ENCODE results near the gene IQCF6.
"Not testable (repeated sequence)": the region's sequence is repeated elsewhere in the genome, so short reads cannot be mapped to it uniquely, and the experiment has no call there.

IQCF6 gene

DNA sequence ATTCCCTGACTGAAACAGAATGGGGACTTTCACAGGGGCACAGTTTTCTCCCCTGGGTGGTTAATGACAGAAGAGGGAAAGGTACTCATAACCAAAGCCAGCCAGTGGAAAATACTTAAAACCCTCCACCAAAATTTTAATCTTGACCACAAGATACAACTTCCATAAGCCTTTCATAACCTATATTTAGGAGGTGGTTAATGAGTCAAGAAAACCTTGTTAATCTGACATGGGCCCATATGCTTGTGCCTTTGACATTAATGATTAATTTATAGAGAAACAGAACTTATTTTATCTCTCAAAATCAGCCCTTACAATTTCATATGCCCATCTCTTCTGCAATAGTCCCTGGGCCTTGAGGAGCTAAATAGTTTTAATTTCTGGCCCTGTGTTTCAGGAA lies 31.2 kb downstream of the IQCF6 start:
- TF ChIP-seq, protein P1, sequence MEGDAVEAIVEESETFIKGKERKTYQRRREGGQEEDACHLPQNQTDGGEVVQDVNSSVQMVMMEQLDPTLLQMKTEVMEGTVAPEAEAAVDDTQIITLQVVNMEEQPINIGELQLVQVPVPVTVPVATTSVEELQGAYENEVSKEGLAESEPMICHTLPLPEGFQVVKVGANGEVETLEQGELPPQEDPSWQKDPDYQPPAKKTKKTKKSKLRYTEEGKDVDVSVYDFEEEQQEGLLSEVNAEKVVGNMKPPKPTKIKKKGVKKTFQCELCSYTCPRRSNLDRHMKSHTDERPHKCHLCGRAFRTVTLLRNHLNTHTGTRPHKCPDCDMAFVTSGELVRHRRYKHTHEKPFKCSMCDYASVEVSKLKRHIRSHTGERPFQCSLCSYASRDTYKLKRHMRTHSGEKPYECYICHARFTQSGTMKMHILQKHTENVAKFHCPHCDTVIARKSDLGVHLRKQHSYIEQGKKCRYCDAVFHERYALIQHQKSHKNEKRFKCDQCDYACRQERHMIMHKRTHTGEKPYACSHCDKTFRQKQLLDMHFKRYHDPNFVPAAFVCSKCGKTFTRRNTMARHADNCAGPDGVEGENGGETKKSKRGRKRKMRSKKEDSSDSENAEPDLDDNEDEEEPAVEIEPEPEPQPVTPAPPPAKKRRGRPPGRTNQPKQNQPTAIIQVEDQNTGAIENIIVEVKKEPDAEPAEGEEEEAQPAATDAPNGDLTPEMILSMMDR (IDR thresholded peaks at IDR 0.05; ENCODE audit: insufficient read depth, low read length, poor library complexity, severe bottlenecking) = no peak
- Histone ChIP-seq H3K4me3 (replicated peaks; ENCODE audit: low read depth, low read length) (no peak overlapping the region), H3K27me3 (replicated peaks; ENCODE audit: control insufficient read depth, insufficient read depth, low read length) (no peaks in the 10 kb centered on the region), H3K36me3 (ENCODE audit: control insufficient read depth, insufficient read depth, low read length) (no peaks in the 10 kb centered on the region)
- no peak for DNase-seq (ENCODE audit: extremely low read depth, insufficient read length)

DNA sequence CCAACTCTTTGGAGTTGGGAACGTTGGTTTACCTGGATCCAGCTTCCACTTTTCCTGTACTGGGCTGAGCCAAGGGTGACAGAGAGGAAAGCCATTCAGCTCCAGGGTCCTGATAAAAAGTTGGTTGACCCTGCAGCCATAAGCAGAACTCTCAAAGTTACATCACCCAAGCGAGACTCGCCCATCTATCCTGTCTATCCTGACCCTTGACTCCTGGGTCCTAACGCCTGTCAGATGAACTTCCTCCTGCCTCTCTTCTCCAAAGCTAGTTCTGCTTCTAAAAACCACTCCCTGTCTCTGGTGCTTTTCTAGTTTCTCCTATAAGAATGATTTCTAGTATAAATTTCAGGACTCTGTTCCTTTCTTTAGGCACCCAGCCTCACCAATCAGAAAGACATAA lies 36.1 kb downstream of the IQCF6 start:
- not testable (repeated sequence) for H3K27me3 ChIP-seq (replicated peaks; ENCODE audit: control insufficient read depth, insufficient read depth, low read length); DNase-seq (ENCODE audit: extremely low read depth, insufficient read length); H3K36me3 ChIP-seq (ENCODE audit: control insufficient read depth, insufficient read depth, low read length); H3K4me3 ChIP-seq (replicated peaks; ENCODE audit: low read depth, low read length)

DNA sequence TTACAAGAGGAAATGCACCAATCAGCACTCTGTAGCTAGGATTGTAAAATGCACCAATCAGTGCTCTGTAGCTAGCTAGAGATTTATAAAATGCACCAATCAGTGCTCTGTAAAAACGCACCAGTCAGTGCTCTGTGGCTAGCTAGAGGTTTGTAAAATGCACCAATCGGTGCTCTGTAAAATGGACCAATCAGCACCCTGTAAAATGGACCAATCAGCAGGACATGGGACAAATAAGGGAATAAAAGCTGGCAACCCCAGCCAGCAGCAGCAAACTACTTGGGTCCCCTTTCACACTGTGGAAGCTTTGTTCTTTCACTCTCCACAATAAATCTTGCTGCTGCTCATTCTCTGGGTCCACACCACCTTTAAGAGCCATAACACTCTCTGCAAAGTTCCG lies 36.7 kb downstream of the IQCF6 start:
- H3K27me3 ChIP-seq (replicated peaks; ENCODE audit: control insufficient read depth, insufficient read depth, low read length); H3K4me3 ChIP-seq (replicated peaks; ENCODE audit: low read depth, low read length); DNase-seq (ENCODE audit: extremely low read depth, insufficient read length); H3K36me3 ChIP-seq (ENCODE audit: control insufficient read depth, insufficient read depth, low read length): not testable (repeated sequence)

DNA sequence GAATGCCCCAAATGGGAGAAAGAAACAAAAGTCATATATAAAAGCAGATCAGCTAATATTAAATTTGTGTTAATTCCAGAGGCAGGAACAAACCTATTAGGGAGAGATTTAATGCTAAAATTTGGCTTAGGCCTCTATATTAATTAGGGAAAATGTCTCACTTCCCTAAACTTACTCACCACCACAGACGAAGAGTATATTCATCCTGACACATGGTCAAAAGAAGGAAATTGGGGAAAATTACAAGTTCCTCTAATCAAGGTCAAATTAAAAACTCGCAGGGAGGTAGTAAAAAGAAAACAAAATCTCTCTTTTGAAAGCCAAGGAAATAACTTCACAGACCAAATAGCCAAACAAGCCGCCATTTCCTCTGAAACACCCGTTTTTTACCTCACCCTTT lies 39.9 kb downstream of the IQCF6 start:
- H3K36me3 ChIP-seq (ENCODE audit: control insufficient read depth, insufficient read depth, low read length) = no peaks in the 10 kb centered on the region
- H3K27me3 ChIP-seq (replicated peaks; ENCODE audit: control insufficient read depth, insufficient read depth, low read length) = no peaks in the 10 kb centered on the region; the same call in 1 of the 2 replicates
- DNase-seq (ENCODE audit: extremely low read depth, insufficient read length) = no peak
- no peak overlapping the region for H3K4me3 ChIP-seq (replicated peaks; ENCODE audit: low read depth, low read length)
- TF ChIP-seq, protein P1 (IDR thresholded peaks at IDR 0.05; ENCODE audit: insufficient read depth, low read length, poor library complexity, severe bottlenecking) = no peak

DNA sequence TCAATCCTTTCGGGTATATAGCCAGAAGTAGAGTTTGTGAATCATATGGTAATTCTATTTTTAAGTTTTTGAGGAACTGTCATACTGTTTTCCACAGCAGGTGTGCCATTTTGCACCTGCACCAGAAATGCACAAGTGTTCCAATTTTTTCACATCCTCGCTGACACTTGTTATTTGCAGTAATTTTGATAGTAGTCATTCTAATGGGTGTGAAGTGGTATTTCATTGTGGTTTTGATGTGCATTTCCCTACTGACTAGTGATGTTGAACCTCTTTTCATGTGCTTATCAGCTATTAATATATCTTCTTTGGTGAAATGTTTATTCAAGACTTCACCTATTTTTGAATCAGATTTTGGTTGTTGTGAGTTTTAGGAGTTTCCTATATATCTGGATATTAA lies 43.1 kb downstream of the IQCF6 start:
- H3K36me3 ChIP-seq (ENCODE audit: control insufficient read depth, insufficient read depth, low read length) = no peaks in the 10 kb centered on the region
- H3K4me3 ChIP-seq (replicated peaks; ENCODE audit: low read depth, low read length) = no peak overlapping the region
- TF ChIP-seq, protein P1 (IDR thresholded peaks at IDR 0.05; ENCODE audit: insufficient read depth, low read length, poor library complexity, severe bottlenecking) = no peak

DNA sequence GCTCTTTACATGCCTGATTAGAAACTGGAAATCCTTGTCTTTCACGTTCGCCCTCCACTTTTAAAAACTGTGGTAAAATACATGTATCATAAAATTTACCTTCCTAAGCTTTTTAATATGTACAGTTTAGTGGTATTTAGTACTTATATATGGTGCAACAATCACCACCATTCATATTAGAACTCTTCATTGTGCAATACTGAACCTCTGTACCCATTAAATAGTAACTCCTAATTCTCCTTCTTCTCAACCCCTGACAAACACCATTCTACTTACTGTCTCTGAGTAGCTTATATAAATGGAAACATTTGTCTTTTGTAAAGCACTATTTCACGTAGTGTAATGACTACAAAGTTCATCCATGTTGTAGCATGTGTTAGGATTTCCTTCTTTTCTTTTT lies 44.0 kb downstream of the IQCF6 start:
- H3K27me3 ChIP-seq (replicated peaks; ENCODE audit: control insufficient read depth, insufficient read depth, low read length) = no peaks in the 10 kb centered on the region; the same call in 1 of the 2 replicates
- H3K4me3 ChIP-seq (replicated peaks; ENCODE audit: low read depth, low read length) = no peak overlapping the region
- no peaks in the 10 kb centered on the region for H3K36me3 ChIP-seq (ENCODE audit: control insufficient read depth, insufficient read depth, low read length)
- TF ChIP-seq, protein P1 (IDR thresholded peaks at IDR 0.05; ENCODE audit: insufficient read depth, low read length, poor library complexity, severe bottlenecking) = no peak
- DNase-seq (ENCODE audit: extremely low read depth, insufficient read length) = no peak

More for the DNA sequence above, 43.1 kb downstream of the IQCF6 start:
- DNase-seq (ENCODE audit: extremely low read depth, insufficient read length) = no peak
- H3K27me3 ChIP-seq (replicated peaks; ENCODE audit: control insufficient read depth, insufficient read depth, low read length) = no peaks in the 10 kb centered on the region; the same call in 1 of the 2 replicates

DNA sequence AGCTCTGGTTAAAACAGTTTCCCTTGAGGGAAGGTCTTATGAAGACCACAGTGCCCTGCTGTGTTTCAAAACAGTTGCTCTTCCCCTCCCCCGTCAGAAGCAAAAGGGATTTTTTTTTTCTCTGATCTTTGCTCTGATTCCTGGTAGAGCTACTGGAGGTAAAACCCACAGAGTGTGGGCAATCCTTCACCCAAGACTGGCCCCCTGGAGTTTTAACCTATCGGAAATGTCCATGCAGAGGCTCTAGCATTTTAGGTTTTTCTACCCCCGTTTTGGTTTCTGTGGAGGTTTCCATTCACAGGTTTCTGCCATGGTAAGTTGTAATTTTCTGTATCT lies 44.5 kb downstream of the IQCF6 start:
- H3K4me3 ChIP-seq (replicated peaks; ENCODE audit: low read depth, low read length) = no peak overlapping the region
- DNase-seq (ENCODE audit: extremely low read depth, insufficient read length) = no peak
- no peaks in the 10 kb centered on the region for H3K36me3 ChIP-seq (ENCODE audit: control insufficient read depth, insufficient read depth, low read length)
- no peaks in the 10 kb centered on the region; the same call in 1 of the 2 replicates for H3K27me3 ChIP-seq (replicated peaks; ENCODE audit: control insufficient read depth, insufficient read depth, low read length)
- TF ChIP-seq, protein P1 (IDR thresholded peaks at IDR 0.05; ENCODE audit: insufficient read depth, low read length, poor library complexity, severe bottlenecking) = no peak
